Uterus (tissue), 4 donors: Measurements from ENCODE around the gene AHDC1. TPM values are rescaled to one million over a fixed set of nuclear protein-coding genes. Genes with fewer than 3 reads are reported as not detected.

Experiments used
- DNase-seq, 2 donors: peaks; one replicate each; pipeline ENCODE4 v3.0.0-alpha.2; 2019 to 2020
- H3K27ac ChIP-seq, 2 donors: fragments of 200-600 bp; sonication (generic); 1 replicate in 1 of 2; 2 replicates in 1 of 2; pipeline ENCODE4 v1.5.1; 2016 to 2018
- H3K27me3 ChIP-seq, 2 donors: fragments of 200-600 bp; sonication (generic); one replicate each; pipeline ENCODE4 v1.5.1; 2018 to 2019; ENCODE audit warnings: control low read depth in 1 of 2
- H3K36me3 ChIP-seq, 2 donors: fragments of 200-600 bp; sonication (generic); one replicate each; pipeline ENCODE4 v1.5.1; 2019; ENCODE audit warnings: control low read depth in 1 of 2
- H3K4me1 ChIP-seq, 2 donors: fragments of 200-600 bp; sonication (generic); one replicate each; pipeline ENCODE4 v1.5.1; 2018 to 2019; ENCODE audit warnings: control low read depth in 1 of 2
- H3K4me3 ChIP-seq, 2 donors: fragments of 200-600 bp; sonication (generic); 1 replicate in 1 of 2; 2 replicates in 1 of 2; pipeline ENCODE4 v1.5.1; 2018 to 2019; ENCODE audit warnings: mild to moderate bottlenecking in 1 of 2
- H3K9me3 ChIP-seq, 2 donors: fragments of 200-600 bp; sonication (generic); one replicate each; pipeline ENCODE4 v1.5.1; 2019; ENCODE audit warnings: control low read depth in 1 of 2
- CTCF ChIP-seq, 4 experiments: fragments of 200-600 bp in 2 of 4; fragments of 450-650 bp in 2 of 4; sonication (generic) in 2 of 4; IDR thresholded peaks; one replicate each; pipeline ENCODE4 v1.5.1; 2016 to 2019; ENCODE audit warnings: antibody characterized with exemption in 4 of 4, mild to moderate bottlenecking in 2 of 4, moderate library complexity in 1 of 4
- POLR2A ChIP-seq, 2 donors: fragments of 450-650 bp; IDR thresholded peaks; one replicate each; pipeline ENCODE4 v1.6.1; 2016; ENCODE audit warnings: antibody characterized with exemption in 2 of 2, mild to moderate bottlenecking in 1 of 2, moderate library complexity in 1 of 2
- intact Hi-C: fragments of 100-400 bp; cut with DNase I; formaldehyde crosslinking; loops from one replicate; pipeline ENCODE4 v1.15.1; 2023; ENCODE audit warnings: low total_unique reads
- total RNA-seq, 4 donors: library from RNA; depleted of rRNA in 3 of 4; stranded (reverse); fragments of >200 nt in 3 of 4; gene quantifications; one replicate each; pipeline versions ENCODE4 v1.1.0 to v1.2.4, GENCODE V29; 2014 to 2023
- donor health status: DM: yes; HTN: yes; CAD: no.

AHDC1 gene
- total RNA-seq, 4 donors from 2014 or later = 11.2 to 179 (median 50.7) TPM

- H3K36me3 ChIP-seq = no peaks in the 10 kb centered on the region
- intact Hi-C loops = no loop called here
- DNase-seq = no peak
- peak overlapping the region; percentile 94 to 97 for H3K27ac ChIP-seq
- H3K4me1 ChIP-seq = peaks cover 32 to 67% of the 10 kb centered on the region in 2 donors
- no peak overlapping the region for H3K4me3 ChIP-seq
- TF ChIP-seq POLR2A (IDR thresholded peaks at IDR 0.05) (no peak), CTCF (IDR thresholded peaks at IDR 0.05) (no peak)
- H3K9me3 ChIP-seq = no peaks in the 10 kb centered on the region
- H3K27me3 ChIP-seq = no peaks in the 10 kb centered on the region
Measured at GRCh38 chr1:27563341-27563590, 40.7 kb downstream of the AHDC1 start.

GRCh38 chr1:27562534-27563340 lies 41.2 kb downstream of the AHDC1 start:
- no peak for TF ChIP-seq CTCF (IDR thresholded peaks at IDR 0.05)
- no peak for TF ChIP-seq POLR2A (IDR thresholded peaks at IDR 0.05)
- Histone ChIP-seq H3K27me3 (no peaks in the 10 kb centered on the region), H3K4me3 (peak overlapping the region; percentile 2 to 22), H3K27ac (peak overlapping the region; percentile 96 to 97), H3K36me3 (no peaks in the 10 kb centered on the region), H3K4me1 (peaks cover 33 to 67% of the 10 kb centered on the region in 2 donors), H3K9me3 (no peaks in the 10 kb centered on the region)
- intact Hi-C loops = no loop called here
- no peak for DNase-seq

- H3K27ac ChIP-seq = peak overlapping the region; percentile 92 to 96
- H3K27me3 ChIP-seq = no peaks in the 10 kb centered on the region
- H3K36me3 ChIP-seq = no peaks in the 10 kb centered on the region
- peaks cover 36 to 60% of the 10 kb centered on the region in 2 donors for H3K4me1 ChIP-seq
- intact Hi-C loops = no loop called here
- H3K9me3 ChIP-seq = no peaks in the 10 kb centered on the region
- no peak for TF ChIP-seq CTCF (IDR thresholded peaks at IDR 0.05)
- TF ChIP-seq POLR2A (IDR thresholded peaks at IDR 0.05) = no peak
- H3K4me3 ChIP-seq = peak overlapping the region; percentile 2 to 22
- peak in 1 of 2 donors; percentile 61 for DNase-seq
Measured at GRCh38 chr1:27562021-27562420, 41.9 kb downstream of the AHDC1 start.

GRCh38 chr1:27561124-27561899 lies 42.6 kb downstream of the AHDC1 start:
- Histone ChIP-seq H3K4me3 (peak overlapping the region; percentile 2 to 22), H3K4me1 (peaks cover 36 to 62% of the 10 kb centered on the region in 2 donors)
- intact Hi-C loops = no loop called here

More at GRCh38 chr1:27561124-27561899, 42.6 kb downstream of the AHDC1 start:
- peak in 1 of 2 donors; percentile 17 for TF ChIP-seq POLR2A (IDR thresholded peaks at IDR 0.05)
- TF ChIP-seq CTCF (IDR thresholded peaks at IDR 0.05) = no peak
- no peaks in the 10 kb centered on the region for H3K27me3 ChIP-seq
- DNase-seq = peak; percentile 65 to 72
- H3K9me3 ChIP-seq = no peaks in the 10 kb centered on the region
- H3K36me3 ChIP-seq = no peaks in the 10 kb centered on the region
- peak overlapping the region; percentile 92 to 96 for H3K27ac ChIP-seq
